Mucosa of rectum (tissue), 2 donors: ENCODE results near the gene WDR5.
A peak's percentile ranks its signal among the peaks of the same experiment; 100 is the strongest.

Experiments used
- H3K27ac ChIP-seq, 2 donors: one replicate each; pipeline ENCODE4 v1.7.0; 2013; ENCODE audit warnings: inconsistent platforms in 2 of 2, low read depth in 2 of 2, low read length in 2 of 2
- H3K27me3 ChIP-seq, 2 donors: one replicate each; pipeline ENCODE4 v1.7.0; 2013; ENCODE audit warnings: low read length in 2 of 2; ENCODE audit not compliant: control insufficient read depth in 2 of 2, insufficient read depth in 2 of 2
- H3K36me3 ChIP-seq, 2 donors: one replicate each; pipeline ENCODE4 v1.7.0; 2013; ENCODE audit warnings: low read length in 2 of 2; ENCODE audit not compliant: control insufficient read depth in 2 of 2, insufficient read depth in 2 of 2
- H3K4me1 ChIP-seq, 2 donors: one replicate each; pipeline ENCODE4 v1.7.0; 2013; ENCODE audit warnings: low read length in 2 of 2, mild to moderate bottlenecking in 1 of 2; ENCODE audit not compliant: control insufficient read depth in 2 of 2, insufficient read depth in 2 of 2
- H3K4me3 ChIP-seq, 2 donors: one replicate each; pipeline ENCODE4 v1.7.0; 2013; ENCODE audit warnings: low read length in 2 of 2
- H3K9ac ChIP-seq, 2 donors: one replicate each; pipeline ENCODE4 v1.7.0; 2013; ENCODE audit warnings: low read length in 2 of 2, low read depth in 1 of 2, mild to moderate bottlenecking in 1 of 2
- H3K9me3 ChIP-seq, 2 donors: one replicate each; pipeline ENCODE4 v1.7.0; 2013; ENCODE audit warnings: low read length in 2 of 2; ENCODE audit not compliant: control insufficient read depth in 2 of 2
- donor health status: healthy.
- donor health status: Normal muscosa, but diverticular disease.

Gene WDR5

DNA sequence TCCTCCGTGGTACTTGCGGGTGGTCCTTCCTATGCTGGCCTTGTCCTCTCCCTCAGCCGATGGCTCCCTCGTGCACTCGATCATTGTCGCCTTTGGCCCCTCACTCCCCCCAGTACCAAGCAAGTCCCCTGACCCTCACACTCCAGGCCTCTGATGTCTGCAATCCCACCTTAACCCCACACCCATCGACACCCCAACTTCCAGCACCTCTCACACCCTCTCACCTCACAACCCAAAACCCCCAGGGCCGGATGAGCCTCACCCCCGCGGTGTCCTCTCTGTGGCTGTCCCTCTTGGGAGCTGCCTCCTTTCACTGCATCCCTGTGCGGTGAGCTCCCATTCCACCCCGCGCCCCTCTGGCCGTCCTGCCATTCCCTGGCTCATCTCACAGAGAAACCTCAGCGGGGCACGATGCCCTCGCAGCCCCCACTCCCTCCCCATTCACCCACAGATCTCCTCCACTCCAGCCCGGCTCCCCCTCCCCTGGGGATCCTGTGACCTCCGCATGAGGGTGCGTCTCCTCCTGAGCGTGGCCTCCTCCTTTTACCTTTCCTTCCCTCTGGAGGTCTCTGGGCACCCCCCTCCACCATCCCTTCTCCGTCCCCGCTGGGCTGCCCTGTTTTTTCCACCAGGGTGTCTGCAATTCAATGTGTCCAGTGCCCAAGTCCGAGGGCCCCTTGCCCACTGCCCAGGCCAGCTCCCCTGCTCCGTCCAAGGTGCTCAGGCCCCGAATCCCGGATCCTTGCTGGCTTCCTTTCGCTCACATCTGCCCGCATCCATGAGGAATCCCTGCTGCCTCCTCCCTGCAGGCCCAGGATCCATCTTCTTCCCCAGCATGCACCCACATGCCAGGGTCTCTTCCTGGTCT is 44.3 kb downstream of the WDR5 start:
- H3K36me3 ChIP-seq: no peaks in the 10 kb centered on the region
- no peak overlapping the region for H3K9ac ChIP-seq
- no peak overlapping the region for H3K4me3 ChIP-seq
- H3K9me3 ChIP-seq: no peaks in the 10 kb centered on the region
- no peaks in the 10 kb centered on the region for H3K4me1 ChIP-seq
- H3K27ac ChIP-seq: no peak overlapping the region
- H3K27me3 ChIP-seq: peaks cover 17 to 22% of the 10 kb centered on the region in 2 donors

DNA sequence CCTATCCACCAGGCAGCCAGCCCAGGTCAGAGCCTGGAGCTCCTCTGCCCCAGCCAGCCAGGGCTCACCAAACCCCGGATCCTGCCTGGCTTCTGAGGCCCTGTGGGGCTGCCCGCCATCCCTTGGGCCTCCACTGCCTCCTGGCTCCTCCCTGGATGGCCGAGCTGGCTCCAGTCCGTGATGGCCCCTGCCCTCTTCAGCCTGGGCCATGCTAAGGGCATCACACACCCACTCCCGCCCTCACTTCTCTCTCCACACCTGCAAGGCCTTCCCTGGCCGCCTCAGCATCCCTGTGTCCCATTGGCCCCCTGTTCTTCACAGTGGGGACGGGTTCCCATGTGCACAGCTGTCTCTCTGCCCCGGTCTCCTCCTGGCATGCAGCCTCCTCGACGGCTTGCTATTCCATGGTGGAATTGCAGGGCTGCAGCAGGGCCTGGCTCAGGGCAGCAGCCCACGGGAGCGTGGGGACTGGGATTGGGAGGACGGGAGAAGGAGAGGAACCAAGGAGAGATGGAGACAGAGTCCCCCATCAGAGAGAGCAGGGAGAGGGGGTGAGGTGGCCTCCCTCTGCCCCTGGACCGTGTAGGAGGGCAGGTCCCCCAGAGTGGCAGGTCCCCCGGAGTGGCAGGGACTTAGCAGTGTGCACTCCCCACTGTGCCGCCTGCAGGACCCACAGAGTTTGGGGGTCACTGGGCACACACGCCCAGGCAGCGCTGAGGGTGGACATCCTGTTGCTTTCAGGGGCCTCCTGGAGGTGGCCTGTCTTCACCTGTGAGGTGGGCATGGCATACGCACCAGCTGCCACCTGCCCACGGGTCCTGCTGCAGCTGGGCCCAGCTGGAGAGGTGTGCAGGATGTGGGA is 45.1 kb downstream of the WDR5 start:
- Histone ChIP-seq H3K4me3 (no peak overlapping the region), H3K27me3 (peaks cover 17 to 22% of the 10 kb centered on the region in 2 donors), H3K9ac (no peak overlapping the region), H3K36me3 (no peaks in the 10 kb centered on the region), H3K9me3 (no peaks in the 10 kb centered on the region), H3K4me1 (no peaks in the 10 kb centered on the region), H3K27ac (no peak overlapping the region)

- Histone ChIP-seq H3K4me3 (no peak overlapping the region), H3K27me3 (peaks cover 10 to 19% of the 10 kb centered on the region in 2 donors), H3K9ac (no peak overlapping the region), H3K4me1 (no peaks in the 10 kb centered on the region), H3K27ac (no peak overlapping the region), H3K36me3 (no peaks in the 10 kb centered on the region), H3K9me3 (no peaks in the 10 kb centered on the region)
Observed at GRCh38 chr9:134181648-134182034, 45.8 kb downstream of the WDR5 start.

- H3K27ac ChIP-seq: no peak overlapping the region
- no peak overlapping the region for H3K9ac ChIP-seq
- H3K4me1 ChIP-seq: no peaks in the 10 kb centered on the region
Observed at GRCh38 chr9:134182554-134183085, 46.7 kb downstream of the WDR5 start.

DNA sequence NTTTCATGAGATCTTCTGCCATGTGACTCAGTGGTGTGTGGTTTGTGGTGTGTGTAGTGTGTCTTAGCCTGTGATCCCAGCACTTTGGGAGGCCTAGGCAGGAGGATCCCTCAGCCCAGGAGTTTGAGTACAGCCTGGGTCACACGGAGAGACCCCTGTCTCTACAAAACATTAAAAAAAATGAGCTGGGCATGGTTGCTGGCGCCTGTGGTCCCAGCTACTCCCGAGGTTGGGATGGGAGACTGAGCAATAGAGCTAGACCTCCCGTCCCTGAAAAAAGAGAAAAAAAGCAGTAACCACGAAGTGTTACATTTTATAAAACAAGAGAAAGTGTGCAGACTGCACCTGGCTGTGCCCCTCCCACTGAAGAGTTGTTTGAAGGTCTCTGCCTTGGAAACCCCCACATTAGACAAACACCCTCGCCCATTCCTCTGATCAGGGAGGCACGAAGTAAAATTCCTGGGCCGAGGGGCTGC is 49.7 kb downstream of the WDR5 start:
- Histone ChIP-seq H3K27me3 (peaks cover 4 to 11% of the 10 kb centered on the region in 2 donors), H3K36me3 (no peaks in the 10 kb centered on the region), H3K4me1 (peaks cover 0 to 3% of the 10 kb centered on the region in 2 donors), H3K4me3 (no peak overlapping the region), H3K9ac (no peak overlapping the region), H3K9me3 (no peaks in the 10 kb centered on the region), H3K27ac (no peak overlapping the region)

More at GRCh38 chr9:134182554-134183085, 46.7 kb downstream of the WDR5 start:
- H3K9me3 ChIP-seq: no peaks in the 10 kb centered on the region
- H3K36me3 ChIP-seq: no peaks in the 10 kb centered on the region
- no peak overlapping the region for H3K4me3 ChIP-seq
- H3K27me3 ChIP-seq: peaks cover 10 to 13% of the 10 kb centered on the region in 2 donors

DNA sequence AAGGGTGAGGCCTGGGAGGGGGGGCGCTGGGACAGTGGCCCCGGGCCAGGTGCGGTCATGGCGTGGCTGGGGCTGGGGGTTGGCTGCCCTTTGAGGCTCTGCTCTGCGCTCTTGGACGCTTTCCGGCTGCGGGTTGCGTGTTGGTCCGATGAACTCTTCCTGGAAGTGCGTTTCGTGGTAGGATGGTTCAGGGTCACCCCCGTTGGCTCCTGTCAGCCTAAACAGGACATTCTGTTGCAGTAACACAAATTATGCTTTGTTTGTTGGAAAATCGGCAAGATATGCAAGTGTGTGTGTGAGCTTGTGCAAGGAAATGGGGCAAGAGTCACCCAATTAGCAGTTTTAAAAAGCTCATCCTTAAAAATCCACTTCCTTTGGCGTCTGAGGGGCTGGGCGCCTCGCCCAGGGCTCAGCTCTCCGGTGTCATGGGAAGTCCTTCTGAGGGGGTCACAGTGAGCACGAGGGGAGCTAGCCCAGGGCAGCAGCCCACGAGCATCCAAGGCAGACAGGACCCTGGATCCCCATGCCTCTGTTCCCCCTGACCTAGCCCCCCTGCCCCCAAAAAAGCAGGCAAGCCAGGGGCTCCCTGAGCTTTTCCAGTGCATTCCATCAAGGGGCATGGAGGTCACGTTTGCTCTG is 50.7 kb downstream of the WDR5 start:
- Histone ChIP-seq H3K4me1 (peaks cover 0 to 3% of the 10 kb centered on the region in 2 donors), H3K4me3 (no peak overlapping the region), H3K27me3 (peaks cover 4 to 11% of the 10 kb centered on the region in 2 donors), H3K9ac (no peak overlapping the region), H3K27ac (peak overlapping the region; percentile 41 to 63), H3K9me3 (no peaks in the 10 kb centered on the region), H3K36me3 (no peaks in the 10 kb centered on the region)

- peaks cover 4 to 11% of the 10 kb centered on the region in 2 donors for H3K27me3 ChIP-seq
- no peak overlapping the region for H3K9ac ChIP-seq
- no peak overlapping the region for H3K4me3 ChIP-seq
- peaks cover 0 to 3% of the 10 kb centered on the region in 2 donors for H3K4me1 ChIP-seq
- H3K27ac ChIP-seq: peak overlapping the region in 1 of 2 donors; percentile 41
- H3K9me3 ChIP-seq: no peaks in the 10 kb centered on the region
- H3K36me3 ChIP-seq: no peaks in the 10 kb centered on the region
Observed at GRCh38 chr9:134187110-134187531, 51.2 kb downstream of the WDR5 start.

GRCh38 chr9:134187891-134188385 is 52.1 kb downstream of the WDR5 start:
- H3K9me3 ChIP-seq: no peaks in the 10 kb centered on the region
- H3K4me3 ChIP-seq: no peak overlapping the region
- H3K27me3 ChIP-seq: peaks cover 4 to 11% of the 10 kb centered on the region in 2 donors
- H3K27ac ChIP-seq: no peak overlapping the region
- H3K36me3 ChIP-seq: no peaks in the 10 kb centered on the region
- H3K9ac ChIP-seq: no peak overlapping the region
- H3K4me1 ChIP-seq: peaks cover 0 to 3% of the 10 kb centered on the region in 2 donors

DNA sequence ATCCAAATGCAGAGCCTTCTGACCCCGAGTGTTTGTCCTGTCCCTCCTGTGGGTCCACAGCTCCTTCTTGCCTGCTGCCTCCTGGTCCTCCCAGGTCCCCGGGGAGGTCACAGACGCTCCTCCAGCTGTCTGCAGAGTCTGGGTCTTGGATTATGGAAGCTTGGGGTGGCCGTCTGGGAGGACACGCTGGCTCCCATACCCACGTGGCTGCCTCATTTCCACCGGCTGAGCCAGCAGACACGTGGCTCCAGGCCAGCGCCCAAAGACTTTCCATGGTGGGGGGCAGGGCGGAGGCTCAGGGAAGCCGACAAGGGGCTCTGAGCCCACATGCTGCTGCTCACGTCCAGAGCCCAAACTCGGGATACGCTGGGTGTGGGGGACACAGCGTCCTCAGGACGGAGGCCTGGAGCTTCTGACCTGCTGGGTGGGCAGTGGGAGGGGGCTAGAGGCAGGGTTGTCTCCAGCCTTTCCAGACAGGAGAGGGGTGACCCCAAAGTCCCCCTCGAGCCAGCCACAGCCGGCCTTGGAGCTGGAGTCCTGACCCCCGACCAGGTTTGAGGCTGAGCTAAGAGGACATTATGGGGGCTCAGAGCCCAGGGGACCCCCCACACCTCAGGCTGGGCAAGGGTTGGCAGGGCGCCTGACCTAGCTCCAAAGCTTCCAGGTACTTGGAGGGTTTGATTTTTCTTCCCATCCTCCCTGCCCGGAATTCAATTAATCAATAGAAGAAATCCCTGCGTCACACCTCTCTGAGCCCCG is 52.7 kb downstream of the WDR5 start:
- no peak overlapping the region for H3K4me3 ChIP-seq
- no peak overlapping the region for H3K9ac ChIP-seq
- no peaks in the 10 kb centered on the region for H3K36me3 ChIP-seq
- peaks cover 4 to 11% of the 10 kb centered on the region in 2 donors for H3K27me3 ChIP-seq
- no peaks in the 10 kb centered on the region for H3K9me3 ChIP-seq
- no peak overlapping the region for H3K27ac ChIP-seq
- peaks cover 0 to 3% of the 10 kb centered on the region in 2 donors for H3K4me1 ChIP-seq
